ENCODE measurements around the gene DLG5.

DLG5 gene

GRCh38 chr10:77818378-77818777 is 108.2 kb downstream of the DLG5 start:
- DNase-seq = no peak

DNA sequence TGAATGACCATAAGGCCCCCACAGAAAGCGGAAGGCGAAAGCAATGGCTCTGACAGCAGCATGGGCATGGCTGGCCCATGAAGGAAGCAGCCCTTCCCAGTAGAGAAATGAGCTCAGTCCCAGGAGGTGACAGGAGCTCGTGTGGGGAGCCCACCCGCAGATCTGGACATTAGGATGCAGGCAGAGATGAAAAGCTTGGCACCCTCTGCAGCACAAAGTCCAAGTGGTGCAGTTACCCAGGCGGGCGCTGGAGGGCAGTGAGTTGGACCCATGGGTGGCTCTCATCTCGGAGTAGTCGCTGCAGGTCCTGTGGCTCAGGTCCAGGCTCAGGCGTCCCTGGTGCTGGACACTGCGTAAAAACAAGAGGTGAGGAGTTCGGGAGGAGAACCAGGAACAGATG is 109.0 kb downstream of the DLG5 start:
- DNase-seq = no peak

GRCh38 chr10:77816311-77816710 is 110.2 kb downstream of the DLG5 start:
- DNase-seq = no peak

DNA sequence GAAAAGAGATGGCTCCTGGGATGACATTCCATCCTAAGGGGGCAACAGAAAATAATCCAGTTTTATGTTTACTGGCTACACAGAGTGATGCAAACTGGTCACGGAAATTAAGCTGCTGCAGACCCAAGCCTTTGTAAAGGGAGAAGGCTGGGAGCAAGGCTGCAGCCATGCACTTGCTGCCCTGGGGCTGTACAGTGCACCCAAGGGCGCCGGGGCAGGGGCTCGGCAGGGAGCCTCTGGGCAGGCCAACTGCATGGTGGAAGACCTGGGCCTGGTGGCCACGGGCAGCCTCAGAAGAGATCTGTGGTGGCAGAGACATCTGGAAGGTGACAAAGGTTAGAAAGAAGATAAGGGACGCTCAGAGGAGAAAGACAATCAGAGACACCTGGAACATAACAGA is 113.8 kb downstream of the DLG5 start:
- no peak for DNase-seq

GRCh38 chr10:77811831-77812430 is 114.6 kb downstream of the DLG5 start:
- no peak for DNase-seq

DNA sequence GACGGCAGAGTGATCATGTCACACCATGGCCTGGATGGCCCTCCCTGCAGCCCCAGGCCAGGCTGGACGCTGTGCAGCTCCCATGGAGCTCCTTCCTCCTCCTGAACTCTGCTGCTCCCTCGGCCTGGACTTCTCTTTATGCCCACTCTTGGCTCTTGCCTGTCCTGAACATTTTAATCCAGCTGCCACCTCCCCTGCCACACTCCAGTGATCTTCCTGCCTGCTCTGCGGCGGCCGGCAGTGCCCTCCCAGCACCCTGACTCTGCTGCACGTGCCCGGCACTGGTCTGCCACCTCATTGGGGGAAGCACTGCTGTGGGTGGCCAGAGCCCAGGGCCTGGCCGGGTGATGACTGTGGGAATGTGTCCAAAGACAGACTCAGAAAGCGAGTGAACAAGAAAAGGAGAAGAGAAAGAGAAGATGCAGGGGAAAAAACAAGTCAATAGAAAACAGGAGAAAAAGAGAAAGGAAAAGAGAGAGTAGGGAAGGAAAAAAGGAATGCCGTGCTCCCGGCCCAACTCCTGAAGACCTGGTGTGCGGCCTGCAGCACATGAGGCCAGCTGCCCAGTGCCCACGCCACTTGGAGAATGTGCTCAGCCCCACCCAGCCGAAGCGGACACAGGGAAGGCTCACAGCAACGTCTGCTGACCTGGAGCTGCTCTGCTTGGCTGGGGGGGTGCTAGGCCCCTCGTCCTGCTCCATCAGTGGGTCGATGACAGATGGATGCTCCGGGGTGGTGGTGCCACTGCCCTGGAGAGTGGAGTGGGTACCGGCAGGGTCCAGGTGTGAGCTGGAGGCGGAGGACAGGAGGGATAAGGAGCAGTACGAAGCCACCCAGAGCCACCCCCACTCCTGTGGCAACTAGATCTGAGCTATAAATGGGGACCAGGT is 115.9 kb downstream of the DLG5 start:
- peak in 3 of 14 donors; percentile 6 to 33 (median 8) for DNase-seq

GRCh38 chr10:77809336-77809735 is 117.2 kb downstream of the DLG5 start:
- no peak for DNase-seq

- no peak for DNase-seq
Observed at GRCh38 chr10:77807706-77808105, 118.8 kb downstream of the DLG5 start.

- DNase-seq = no peak
Observed at GRCh38 chr10:77806511-77807157, 119.9 kb downstream of the DLG5 start.

DNA sequence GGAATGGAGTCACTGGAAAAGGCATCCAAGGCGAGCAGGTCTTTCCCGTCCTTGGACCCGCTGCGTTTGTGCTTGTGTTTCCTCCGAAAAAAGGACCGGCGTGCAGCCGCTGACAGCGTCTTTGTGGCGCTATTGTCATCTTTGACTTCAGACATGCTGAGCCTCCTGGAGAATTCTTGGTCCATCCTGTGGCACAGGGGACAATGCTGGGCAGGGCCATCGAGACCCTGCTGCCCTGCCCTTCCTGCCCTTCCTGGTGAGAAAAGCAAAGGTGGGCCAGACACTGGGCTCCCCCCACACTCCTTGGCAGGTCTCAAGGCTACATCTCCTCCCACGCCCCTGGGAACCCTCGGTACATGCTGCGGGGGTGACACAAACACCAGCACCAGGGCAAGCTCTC is 120.9 kb downstream of the DLG5 start:
- no peak for DNase-seq

GRCh38 chr10:77804371-77804770 is 122.2 kb downstream of the DLG5 start:
- DNase-seq = no peak

GRCh38 chr10:77801474-77802161 is 124.9 kb downstream of the DLG5 start:
- peak in 1 of 14 donors; percentile 18 for DNase-seq

DNA sequence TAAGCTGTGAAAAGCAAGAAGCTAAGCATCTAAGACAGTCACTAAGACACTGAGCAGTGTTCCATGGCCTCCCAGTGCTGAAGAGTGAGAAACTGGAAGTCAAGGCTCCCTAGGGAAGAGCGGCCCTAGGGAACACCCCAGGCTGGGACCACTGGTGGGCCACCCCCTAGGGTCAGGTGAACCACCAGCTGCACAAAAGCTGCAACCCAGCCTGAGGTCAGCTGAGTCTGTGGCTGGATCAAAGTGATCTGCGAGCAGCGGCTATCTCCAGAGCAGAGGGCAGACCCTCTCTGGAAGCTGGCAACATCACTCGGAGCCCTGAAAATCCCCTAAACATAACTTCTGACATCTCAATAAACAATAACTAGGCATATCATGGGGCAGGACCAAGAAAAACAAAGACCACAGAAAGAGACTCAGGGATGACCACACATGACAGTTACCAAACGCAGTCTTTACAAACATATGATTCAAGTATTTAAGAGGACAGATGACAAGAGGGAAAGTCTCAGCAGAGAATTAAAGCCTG is 125.8 kb downstream of the DLG5 start:
- no peak for DNase-seq

DNA sequence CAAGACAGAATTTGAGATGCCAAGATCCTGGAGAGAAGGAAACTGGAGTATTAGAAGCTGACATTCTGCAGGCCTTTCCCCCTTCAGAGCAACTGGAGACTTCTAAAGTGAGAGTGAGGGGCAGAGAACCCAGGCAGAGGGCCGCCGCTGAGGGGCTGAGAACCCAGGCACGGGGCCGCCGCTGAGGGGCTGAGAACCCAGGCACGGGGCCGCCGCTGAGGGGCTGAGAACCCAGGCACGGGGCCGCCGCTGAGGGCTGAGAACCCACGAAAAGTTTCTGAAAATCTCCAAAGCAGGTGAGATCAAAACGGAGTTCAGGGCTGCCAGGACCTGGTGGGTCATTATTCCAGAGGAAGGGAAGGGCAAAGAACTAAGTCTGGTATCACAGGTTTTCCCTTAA is 126.2 kb downstream of the DLG5 start:
- DNase-seq = no peak

DNA sequence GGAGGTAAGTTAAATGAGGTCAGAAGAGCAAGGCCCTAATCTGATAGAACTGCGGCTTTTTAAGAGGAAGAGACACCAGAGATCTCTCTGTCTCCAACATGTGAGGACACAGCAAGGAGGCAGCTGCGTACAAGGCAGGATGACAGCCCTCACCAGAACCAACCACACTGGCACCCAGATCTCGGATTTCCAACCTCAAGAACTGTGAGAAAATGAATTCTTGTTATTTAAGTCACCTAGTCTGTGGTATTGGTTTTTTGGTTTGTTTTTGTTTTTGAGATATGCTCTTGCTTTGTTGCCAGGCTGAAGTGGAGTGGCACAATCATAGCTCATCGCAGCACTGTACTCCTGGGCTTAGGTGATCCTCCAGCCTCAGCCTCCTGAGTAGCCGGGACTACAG is 127.2 kb downstream of the DLG5 start:
- DNase-seq = no peak

DNA sequence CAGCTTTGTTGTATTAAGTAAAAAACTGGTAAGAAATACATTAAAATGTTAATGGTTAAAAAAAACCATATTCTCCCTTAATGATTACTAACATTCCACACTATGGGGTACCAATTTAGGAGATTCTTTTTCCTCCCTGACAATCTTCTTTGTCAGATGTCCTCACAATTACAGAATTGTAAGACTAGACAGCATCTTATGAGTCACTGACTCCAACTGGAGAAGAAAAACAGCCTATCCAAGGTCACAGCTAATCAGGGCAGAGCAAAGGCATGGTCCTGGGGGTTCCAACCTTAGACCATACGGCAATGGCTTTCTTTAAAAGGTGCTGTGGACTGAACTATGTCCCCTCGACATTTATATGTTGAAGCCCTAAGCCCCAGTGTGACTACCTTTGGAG is 127.6 kb downstream of the DLG5 start:
- DNase-seq = no peak

- DNase-seq = no peak
Observed at GRCh38 chr10:77796311-77796915, 130.1 kb downstream of the DLG5 start.

- no peak for DNase-seq
Observed at GRCh38 chr10:77795426-77796055, 131.0 kb downstream of the DLG5 start.

- DNase-seq = no peak
Observed at GRCh38 chr10:77794256-77795142, 132.1 kb downstream of the DLG5 start.

DNA sequence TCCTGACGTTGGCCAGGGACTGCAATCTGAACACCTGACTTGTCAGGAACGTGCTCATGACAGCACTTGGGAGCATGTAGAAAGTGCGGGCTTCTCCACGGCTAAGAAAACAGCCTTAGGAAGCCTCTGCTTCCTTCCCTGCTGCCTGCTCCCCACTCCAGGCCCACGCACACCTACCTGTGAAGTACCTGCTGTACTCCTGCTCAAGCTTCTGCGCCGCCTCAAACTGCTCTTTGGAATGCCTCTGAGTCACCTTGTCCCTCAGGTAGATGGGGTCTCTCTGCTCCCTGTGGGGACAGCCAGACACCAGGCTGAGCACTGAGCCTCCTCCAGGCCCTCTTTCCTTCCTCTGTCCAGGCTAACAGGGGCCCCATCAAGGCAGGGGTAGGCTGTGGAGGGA is 132.7 kb downstream of the DLG5 start:
- no peak for DNase-seq

DNA sequence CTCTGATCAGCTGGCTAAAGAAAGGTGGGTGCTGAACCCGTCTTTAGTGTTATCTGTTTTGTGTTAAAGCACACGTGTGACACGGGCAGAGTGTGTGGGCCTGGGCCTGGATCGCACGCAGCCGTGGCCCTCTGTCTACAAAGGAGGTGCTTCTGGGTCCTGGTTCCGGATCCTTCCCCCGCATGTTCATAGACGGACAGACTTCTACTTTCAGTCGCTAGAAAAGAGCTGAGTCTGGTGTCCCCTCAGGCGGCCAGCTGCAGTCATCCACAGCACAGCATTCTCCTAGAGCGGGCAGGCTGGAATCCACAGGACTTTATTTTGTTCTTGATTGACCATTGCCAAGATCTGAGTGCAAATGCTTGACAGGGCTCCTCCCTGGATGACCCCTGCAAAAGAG is 134.4 kb downstream of the DLG5 start:
- no peak for DNase-seq

All from C1 segment of cervical spinal cord (tissue), 14 donors.